ENCODE results near the gene SUFU. TPM values are rescaled to one million over a fixed set of nuclear protein-coding genes. Genes with fewer than 3 reads are reported as not detected.

The SUFU gene
- total and polyA plus RNA-seq, 2 of the 13 experiments (the other 11 are each of a cell fraction or from before 2014, with no cell fraction given): 2.9 to 5.5 TPM

DNA sequence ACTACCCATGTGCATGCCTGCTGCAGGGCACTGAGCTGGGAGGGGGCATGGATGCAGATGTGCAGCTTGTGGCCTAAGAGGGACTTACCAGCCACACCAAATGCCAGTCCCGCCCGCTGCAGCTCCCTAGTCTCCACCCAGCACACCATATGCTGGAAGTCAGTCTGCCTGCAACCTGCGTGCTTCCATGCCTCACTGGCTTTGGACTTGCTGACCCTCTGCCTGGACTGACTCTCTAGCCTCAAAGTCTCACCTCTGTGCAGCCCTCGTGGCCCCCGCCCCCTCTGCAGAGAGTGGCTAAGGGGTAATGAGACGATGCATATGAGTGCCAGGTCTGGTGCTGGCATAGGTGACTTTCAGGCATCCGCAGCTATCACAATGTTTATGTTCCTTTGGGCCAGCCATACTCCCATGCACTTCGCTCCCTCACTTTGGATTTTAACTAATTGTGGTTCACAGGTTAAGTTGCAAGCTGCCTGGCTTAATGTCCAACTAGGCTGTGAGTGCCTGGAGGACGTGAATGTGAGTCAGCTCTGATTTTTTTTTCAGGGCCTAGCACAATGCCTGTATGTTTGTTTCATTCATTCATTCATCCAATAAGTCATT is 162.2 kb downstream of the SUFU start (continued):
- TF ChIP-seq ZBTB20 (CRISPR knock-in tag; IDR thresholded peaks at IDR 0.05; ENCODE audit: borderline replicate concordance, low read depth) (0 out of 2 replicates have a peak, but pooled peaks have one; percentile 40), SMC3 (IDR thresholded peaks at IDR 0.05; ENCODE audit: low read length) (no peak), MEIS1 (CRISPR knock-in tag; IDR thresholded peaks at IDR 0.05; ENCODE audit: borderline replicate concordance) (no peak), ZSCAN21 (CRISPR knock-in tag; IDR thresholded peaks at IDR 0.05; ENCODE audit: borderline replicate concordance) (0 out of 2 replicates have a peak, but pooled peaks have one; percentile 19), ZBED4 (CRISPR knock-in tag; IDR thresholded peaks at IDR 0.05; ENCODE audit: borderline replicate concordance) (peak; percentile 49; the same call in 1 of the 2 replicates), GATAD1 (CRISPR knock-in tag; IDR thresholded peaks at IDR 0.05) (0 out of 2 replicates have a peak, but pooled peaks have one; percentile 16), FOXK1 (CRISPR knock-in tag; IDR thresholded peaks at IDR 0.05; ENCODE audit: borderline replicate concordance, low read depth) (0 out of 2 replicates have a peak, but pooled peaks have one; percentile 15), ZNF12 (CRISPR knock-in tag; IDR thresholded peaks at IDR 0.05) (no peak), SKIL (CRISPR knock-in tag; IDR thresholded peaks at IDR 0.05; ENCODE audit: borderline replicate concordance) (no peak), ZNF639 (CRISPR knock-in tag; conservative IDR thresholded peaks at IDR 0.05) (no peak), NR2F1 (CRISPR knock-in tag; IDR thresholded peaks at IDR 0.05) (no peak), ZNF510 (CRISPR knock-in tag; IDR thresholded peaks at IDR 0.05; ENCODE audit: low read depth) (no peak), ZNF652 (CRISPR knock-in tag; IDR thresholded peaks at IDR 0.05; ENCODE audit: borderline replicate concordance, low read depth) (peak; percentile 96), NCOR1 (IDR thresholded peaks at IDR 0.05; ENCODE audit: borderline replicate concordance, low read length) (peak; percentile 50; the same call in 1 of the 2 replicates), HDAC1 (CRISPR knock-in tag; IDR thresholded peaks at IDR 0.05) (peak; percentile 28), TARDBP (CRISPR knock-in tag; IDR thresholded peaks at IDR 0.05) (peak; percentile 61; the same call in 1 of the 2 replicates), PHF21A (CRISPR knock-in tag; IDR thresholded peaks at IDR 0.05) (peak; percentile 71; the same call in 1 of the 2 replicates), SCMH1 (CRISPR knock-in tag; IDR thresholded peaks at IDR 0.05; ENCODE audit: borderline replicate concordance) (no peak), ZNF24 (IDR thresholded peaks at IDR 0.05) (peak; percentile 94), SALL1 (CRISPR knock-in tag; IDR thresholded peaks at IDR 0.05) (peak; percentile 46; the same call in 1 of the 2 replicates)

Data from HepG2 (cell line).